Measurements from ENCODE around the gene ZNRF2.

Gene ZNRF2

DNA sequence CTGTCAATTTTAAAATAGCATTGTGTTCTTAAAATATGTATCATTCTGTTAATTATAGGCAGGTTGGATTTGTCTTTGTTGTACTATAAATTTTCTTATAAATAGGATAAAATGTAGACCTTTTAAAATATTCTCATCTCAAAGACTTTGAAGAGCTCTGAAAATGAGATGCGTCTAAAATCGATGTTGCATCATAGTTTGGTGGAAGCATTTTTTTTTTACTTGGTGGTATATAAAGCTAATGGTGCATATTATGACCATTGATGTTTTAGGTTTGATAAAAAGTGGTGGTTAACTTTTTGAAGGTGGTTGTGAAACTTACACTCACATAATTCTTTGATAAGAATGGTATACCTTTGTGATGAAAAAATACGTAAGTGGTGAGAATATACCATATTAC, 69.1 kb downstream of the ZNRF2 start:
- no peak for DNase-seq (ENCODE audit: low read depth)
- TF ChIP-seq, protein P1, sequence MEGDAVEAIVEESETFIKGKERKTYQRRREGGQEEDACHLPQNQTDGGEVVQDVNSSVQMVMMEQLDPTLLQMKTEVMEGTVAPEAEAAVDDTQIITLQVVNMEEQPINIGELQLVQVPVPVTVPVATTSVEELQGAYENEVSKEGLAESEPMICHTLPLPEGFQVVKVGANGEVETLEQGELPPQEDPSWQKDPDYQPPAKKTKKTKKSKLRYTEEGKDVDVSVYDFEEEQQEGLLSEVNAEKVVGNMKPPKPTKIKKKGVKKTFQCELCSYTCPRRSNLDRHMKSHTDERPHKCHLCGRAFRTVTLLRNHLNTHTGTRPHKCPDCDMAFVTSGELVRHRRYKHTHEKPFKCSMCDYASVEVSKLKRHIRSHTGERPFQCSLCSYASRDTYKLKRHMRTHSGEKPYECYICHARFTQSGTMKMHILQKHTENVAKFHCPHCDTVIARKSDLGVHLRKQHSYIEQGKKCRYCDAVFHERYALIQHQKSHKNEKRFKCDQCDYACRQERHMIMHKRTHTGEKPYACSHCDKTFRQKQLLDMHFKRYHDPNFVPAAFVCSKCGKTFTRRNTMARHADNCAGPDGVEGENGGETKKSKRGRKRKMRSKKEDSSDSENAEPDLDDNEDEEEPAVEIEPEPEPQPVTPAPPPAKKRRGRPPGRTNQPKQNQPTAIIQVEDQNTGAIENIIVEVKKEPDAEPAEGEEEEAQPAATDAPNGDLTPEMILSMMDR (IDR thresholded peaks at IDR 0.05; ENCODE audit: low read depth, low read length, missing control alignments): no peak
- H3K4me3 ChIP-seq (ENCODE audit: low read depth, low read length): no peak overlapping the region

DNA sequence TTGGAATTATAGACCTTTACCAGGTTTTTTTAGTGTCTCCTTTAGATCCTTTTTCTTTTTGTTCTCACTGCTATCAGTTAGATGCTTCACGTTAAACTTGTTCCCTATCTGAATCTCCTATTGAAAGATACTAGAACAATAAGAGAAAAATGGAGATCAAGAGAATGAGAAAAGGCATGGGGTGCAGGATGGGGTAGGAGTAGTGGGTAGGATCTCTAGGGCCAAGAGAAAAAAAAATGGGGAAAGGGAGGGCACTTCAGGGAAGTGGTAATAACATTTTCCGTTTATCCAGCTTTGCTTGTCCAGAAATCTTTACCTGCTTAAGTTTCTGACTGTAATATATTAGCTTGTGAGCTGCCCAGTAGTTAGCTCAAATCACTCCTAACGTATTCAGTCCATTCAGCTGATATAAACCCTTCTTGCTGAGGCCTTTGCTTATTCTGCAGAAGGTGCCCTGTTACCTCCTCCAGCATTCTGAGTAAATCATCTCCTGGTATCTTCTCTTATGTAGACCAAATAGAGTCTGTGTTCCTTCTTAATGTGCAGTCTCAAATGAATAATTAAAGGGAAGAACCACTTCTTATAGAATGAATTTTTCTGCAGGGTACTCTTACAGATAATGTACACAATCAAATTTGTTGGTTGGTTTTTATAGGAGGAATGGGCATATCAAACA, 69.7 kb downstream of the ZNRF2 start:
- TF ChIP-seq, protein P1 (IDR thresholded peaks at IDR 0.05; ENCODE audit: low read depth, low read length, missing control alignments): no peak
- no peak for DNase-seq (ENCODE audit: low read depth)
- H3K4me3 ChIP-seq (ENCODE audit: low read depth, low read length): no peak overlapping the region

DNA sequence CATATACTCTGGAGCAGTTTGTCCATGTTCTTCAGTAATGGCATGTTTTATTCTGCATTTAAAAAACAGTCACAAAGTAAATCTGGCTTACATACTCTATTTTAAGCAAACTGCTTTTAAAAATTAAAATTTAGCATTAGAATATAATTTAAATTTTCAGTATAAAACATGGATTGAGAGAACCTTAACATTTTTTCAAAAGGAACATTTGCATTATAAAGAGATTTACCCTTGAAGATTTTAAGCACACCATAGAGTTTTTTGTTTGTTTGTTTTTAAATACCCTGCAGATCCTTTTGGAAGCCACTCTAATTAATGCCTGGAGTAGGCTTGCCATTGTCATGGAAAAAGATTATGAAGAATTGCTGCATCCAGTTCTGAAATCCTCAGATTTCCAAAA, 70.4 kb downstream of the ZNRF2 start:
- TF ChIP-seq, protein P1 (IDR thresholded peaks at IDR 0.05; ENCODE audit: low read depth, low read length, missing control alignments): no peak
- H3K4me3 ChIP-seq (ENCODE audit: low read depth, low read length): no peak overlapping the region
- DNase-seq (ENCODE audit: low read depth): no peak

DNA sequence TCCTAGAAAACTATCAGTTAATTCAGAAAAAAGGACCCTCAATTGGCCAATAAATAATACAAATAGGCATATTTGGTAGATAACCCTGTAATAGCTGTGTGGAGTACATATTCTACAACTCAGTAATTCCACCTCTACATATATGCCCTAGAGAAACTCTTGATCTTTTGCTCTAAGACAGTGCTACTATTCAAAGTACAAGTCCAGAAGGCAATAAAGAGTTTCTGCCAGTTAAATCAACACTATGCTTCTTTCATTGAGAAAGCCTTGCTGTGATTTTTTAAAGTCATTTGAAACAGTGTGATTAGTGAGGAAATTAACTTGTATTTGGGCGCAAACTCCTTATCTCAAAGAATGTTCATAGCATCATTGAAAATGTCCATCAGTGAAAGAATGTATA, 75.6 kb downstream of the ZNRF2 start:
- TF ChIP-seq, protein P1 (IDR thresholded peaks at IDR 0.05; ENCODE audit: low read depth, low read length, missing control alignments): no peak
- no peak for DNase-seq (ENCODE audit: low read depth)

DNA sequence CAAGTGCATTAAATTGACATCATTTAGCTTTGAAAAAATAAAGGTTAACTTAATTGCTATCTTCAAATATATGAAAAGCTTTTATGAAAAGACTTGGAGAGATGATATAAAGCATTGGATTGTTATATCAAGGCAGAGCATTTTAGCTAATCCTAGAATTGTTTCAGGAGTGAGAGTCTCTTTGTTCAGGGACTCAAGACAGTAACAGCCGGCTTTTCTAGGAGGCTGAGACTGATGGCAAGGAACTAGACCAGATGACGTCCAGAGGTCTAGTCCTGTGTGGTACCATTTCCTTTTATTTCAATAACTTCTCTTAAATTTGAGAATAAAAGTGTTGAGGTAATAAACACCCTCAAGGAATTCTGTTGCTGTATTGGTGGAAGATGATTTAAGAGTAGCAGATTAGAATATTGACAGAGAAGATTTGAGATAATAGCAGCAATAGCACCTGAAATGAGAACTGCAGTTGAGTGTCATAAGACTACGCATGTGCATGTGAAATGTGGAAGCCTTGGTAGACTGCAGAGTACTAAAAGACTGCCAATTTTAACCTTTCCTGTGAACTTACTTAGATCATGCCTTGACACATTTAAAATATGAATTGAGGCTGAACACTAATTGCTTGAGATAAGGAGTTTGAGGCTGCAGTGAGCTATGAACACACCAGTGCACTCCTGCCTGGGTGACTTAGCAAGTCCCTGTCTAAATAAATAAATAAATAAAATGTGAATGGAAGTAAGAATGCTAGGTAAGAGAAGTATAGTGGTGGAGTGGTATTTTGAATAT, 79.6 kb downstream of the ZNRF2 start:
- H3K4me3 ChIP-seq (ENCODE audit: low read depth, low read length): no peak overlapping the region
- DNase-seq (ENCODE audit: low read depth): no peak
- TF ChIP-seq, protein P1 (IDR thresholded peaks at IDR 0.05; ENCODE audit: low read depth, low read length, missing control alignments): no peak

More for the DNA sequence above, 75.6 kb downstream of the ZNRF2 start:
- H3K4me3 ChIP-seq (ENCODE audit: low read depth, low read length): no peak overlapping the region

DNA sequence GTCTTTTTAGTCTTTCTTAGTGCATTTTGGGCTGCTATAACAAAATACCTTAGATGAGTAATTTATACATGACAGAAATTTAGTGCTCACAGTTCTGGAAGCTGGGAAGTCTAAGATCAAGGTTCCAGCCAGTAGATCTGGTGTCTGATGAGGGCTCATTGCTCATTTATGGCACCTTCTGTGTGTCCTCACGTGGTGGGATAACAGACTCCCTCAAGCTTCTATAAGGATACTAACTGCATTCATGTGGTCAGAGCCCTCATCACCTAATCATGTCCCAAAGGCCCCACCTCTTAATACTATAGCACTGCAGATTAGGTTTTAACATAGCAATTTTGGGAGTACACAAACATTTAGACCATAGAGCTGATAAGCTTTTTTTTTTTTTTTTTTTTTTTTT, 80.4 kb downstream of the ZNRF2 start:
- no peak for DNase-seq (ENCODE audit: low read depth)
- H3K4me3 ChIP-seq (ENCODE audit: low read depth, low read length): no peak overlapping the region
- TF ChIP-seq, protein P1 (IDR thresholded peaks at IDR 0.05; ENCODE audit: low read depth, low read length, missing control alignments): no peak

All from GM12864 (cell line).